Glutamatergic neuron (in vitro differentiated cells): ENCODE results near the gene FGF22. TPM values are rescaled to one million over a fixed set of nuclear protein-coding genes. Genes with fewer than 3 reads are reported as not detected.

Experiments
- DNase-seq: peaks from one replicate; pipeline ENCODE4 v3.0.0; 2022
- H3K27ac Mint-ChIP-seq: one replicate; pipeline ENCODE4 v1.8.0; 2020; ENCODE audit warnings: mild to moderate bottlenecking, mixed read lengths, inconsistent platforms; ENCODE audit not compliant: unreplicated experiment
- H3K27me3 Mint-ChIP-seq: one replicate; pipeline ENCODE4 v1.8.0; 2020; ENCODE audit warnings: mild to moderate bottlenecking, moderate library complexity, mixed read lengths, inconsistent platforms; ENCODE audit not compliant: unreplicated experiment
- H3K36me3 Mint-ChIP-seq: one replicate; pipeline ENCODE4 v1.8.0; 2020; ENCODE audit warnings: mild to moderate bottlenecking, mixed read lengths, inconsistent platforms; ENCODE audit not compliant: unreplicated experiment
- H3K4me1 Mint-ChIP-seq: one replicate; pipeline ENCODE4 v1.8.0; 2020; ENCODE audit warnings: mild to moderate bottlenecking, low read depth, mixed read lengths, inconsistent platforms; ENCODE audit not compliant: unreplicated experiment
- H3K4me3 Mint-ChIP-seq: one replicate; pipeline ENCODE4 v1.8.0; 2020; ENCODE audit warnings: mild to moderate bottlenecking, mixed read lengths, inconsistent platforms; ENCODE audit not compliant: unreplicated experiment
- H3K9me3 Mint-ChIP-seq: one replicate; pipeline ENCODE4 v1.8.0; 2020; ENCODE audit warnings: mild to moderate bottlenecking, moderate library complexity, mixed read lengths, inconsistent platforms; ENCODE audit not compliant: unreplicated experiment
- total RNA-seq: library from RNA; stranded (reverse); fragmentation: NEBNext Ultra II Directional; extraction: Animal tissue kit (Norgen Biotek cat#: 25700); gene quantifications from one replicate; pipeline ENCODE4 v1.2.1, GENCODE V29; 2021; ENCODE audit not compliant: unreplicated experiment
- TF ChIP-seq, protein P1 (sequence below): fragments of 200-600 bp; sonication (generic); IDR thresholded peaks from one replicate; pipeline ENCODE4 v1.5.0; 2021; ENCODE audit not compliant: partially characterized antibody, unreplicated experiment

Gene FGF22
- total RNA-seq, 1 donor from 2014 or later = 1.5 TPM

DNA sequence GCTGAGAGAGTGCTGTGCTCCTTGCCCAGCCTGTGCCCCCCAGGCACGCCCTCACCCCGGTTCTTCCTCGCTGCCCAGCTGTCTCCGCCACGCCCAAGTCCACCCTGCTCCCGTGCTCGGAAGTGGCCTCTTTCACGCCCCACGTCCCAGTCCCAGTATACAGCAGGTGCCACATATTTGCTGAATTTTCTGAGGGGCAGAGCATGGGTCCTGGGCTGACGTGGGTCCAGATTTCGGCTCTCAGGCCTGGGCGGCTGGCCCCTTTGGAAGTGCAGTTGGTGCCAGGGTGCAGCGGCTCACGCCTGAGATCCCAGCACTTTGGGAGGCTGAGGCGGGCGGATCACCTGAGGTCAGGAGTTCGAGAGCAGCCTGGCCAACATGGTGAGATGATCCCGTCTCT is 46.6 kb upstream of the FGF22 start:
- Mint-ChIP-seq H3K27ac (no peak overlapping the region), H3K4me3 (no peak overlapping the region), H3K36me3 (no peaks in the 10 kb centered on the region), H3K27me3 (peaks cover 5% of the 10 kb centered on the region), H3K9me3 (peaks cover 5% of the 10 kb centered on the region), H3K4me1 (peaks cover 3% of the 10 kb centered on the region)
- TF ChIP-seq, protein P1, sequence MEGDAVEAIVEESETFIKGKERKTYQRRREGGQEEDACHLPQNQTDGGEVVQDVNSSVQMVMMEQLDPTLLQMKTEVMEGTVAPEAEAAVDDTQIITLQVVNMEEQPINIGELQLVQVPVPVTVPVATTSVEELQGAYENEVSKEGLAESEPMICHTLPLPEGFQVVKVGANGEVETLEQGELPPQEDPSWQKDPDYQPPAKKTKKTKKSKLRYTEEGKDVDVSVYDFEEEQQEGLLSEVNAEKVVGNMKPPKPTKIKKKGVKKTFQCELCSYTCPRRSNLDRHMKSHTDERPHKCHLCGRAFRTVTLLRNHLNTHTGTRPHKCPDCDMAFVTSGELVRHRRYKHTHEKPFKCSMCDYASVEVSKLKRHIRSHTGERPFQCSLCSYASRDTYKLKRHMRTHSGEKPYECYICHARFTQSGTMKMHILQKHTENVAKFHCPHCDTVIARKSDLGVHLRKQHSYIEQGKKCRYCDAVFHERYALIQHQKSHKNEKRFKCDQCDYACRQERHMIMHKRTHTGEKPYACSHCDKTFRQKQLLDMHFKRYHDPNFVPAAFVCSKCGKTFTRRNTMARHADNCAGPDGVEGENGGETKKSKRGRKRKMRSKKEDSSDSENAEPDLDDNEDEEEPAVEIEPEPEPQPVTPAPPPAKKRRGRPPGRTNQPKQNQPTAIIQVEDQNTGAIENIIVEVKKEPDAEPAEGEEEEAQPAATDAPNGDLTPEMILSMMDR = no peak
- DNase-seq = no peak

DNA sequence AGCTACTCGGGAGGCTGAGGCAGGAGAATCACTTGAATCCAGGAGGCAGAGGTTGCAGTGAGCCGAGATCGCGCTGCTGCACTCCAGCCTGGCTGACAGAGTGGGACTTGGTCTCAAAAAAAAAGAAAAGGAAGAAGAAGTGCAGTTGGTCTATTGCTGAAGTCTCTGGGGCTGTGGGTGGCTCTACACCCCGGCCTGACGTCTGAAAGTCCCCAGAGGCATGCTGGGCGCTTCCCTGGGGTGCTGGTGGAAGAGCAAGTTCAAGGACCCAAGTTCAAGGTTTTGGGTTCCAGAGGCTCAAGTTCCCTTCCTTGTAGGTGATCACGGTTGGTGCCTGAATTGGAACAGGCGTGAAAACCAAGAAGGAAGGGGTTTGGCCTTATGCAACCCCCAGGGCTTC is 46.2 kb upstream of the FGF22 start:
- H3K4me1 Mint-ChIP-seq = peaks cover 3% of the 10 kb centered on the region
- no peak for DNase-seq
- no peak overlapping the region for H3K4me3 Mint-ChIP-seq
- H3K27me3 Mint-ChIP-seq = peaks cover 5% of the 10 kb centered on the region
- H3K36me3 Mint-ChIP-seq = no peaks in the 10 kb centered on the region
- no peak overlapping the region for H3K27ac Mint-ChIP-seq
- TF ChIP-seq, protein P1 = no peak
- peaks cover 5% of the 10 kb centered on the region for H3K9me3 Mint-ChIP-seq

DNA sequence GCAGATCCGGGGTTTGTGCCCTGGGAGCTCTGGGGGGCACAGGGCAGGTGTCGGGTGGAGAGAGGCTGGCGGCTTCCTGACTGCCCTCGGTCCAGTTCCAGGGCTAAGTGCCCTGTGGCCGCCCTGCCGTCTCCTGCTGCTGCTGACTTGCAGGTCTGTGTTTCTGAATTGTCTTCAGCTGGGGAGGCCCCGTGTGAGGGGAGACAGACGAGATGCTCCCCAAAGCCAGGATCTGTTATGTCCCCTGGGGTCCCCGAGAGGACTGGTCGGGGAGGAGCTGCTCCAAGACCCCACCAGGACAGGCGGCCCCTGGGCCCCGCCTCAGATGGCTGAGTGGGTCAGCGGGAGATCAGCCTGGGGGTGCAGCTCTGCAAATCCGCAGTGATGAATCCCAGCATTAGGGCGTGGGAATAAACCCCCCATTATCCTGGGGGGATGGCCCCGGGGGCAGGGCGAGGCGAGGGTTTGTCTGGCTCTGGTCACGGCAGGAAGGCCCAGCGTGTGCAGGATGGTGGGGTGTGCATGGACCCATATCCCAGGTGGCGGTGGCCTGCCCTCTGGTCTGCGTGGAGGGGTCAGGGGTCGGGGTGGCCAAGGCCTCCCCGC is 45.3 kb upstream of the FGF22 start:
- Mint-ChIP-seq H3K4me3 (no peak overlapping the region), H3K4me1 (peaks cover 3% of the 10 kb centered on the region), H3K36me3 (no peaks in the 10 kb centered on the region), H3K9me3 (peaks cover 5% of the 10 kb centered on the region), H3K27me3 (peaks cover 5% of the 10 kb centered on the region), H3K27ac (no peak overlapping the region)
- TF ChIP-seq, protein P1 = no peak
- no peak for DNase-seq

DNA sequence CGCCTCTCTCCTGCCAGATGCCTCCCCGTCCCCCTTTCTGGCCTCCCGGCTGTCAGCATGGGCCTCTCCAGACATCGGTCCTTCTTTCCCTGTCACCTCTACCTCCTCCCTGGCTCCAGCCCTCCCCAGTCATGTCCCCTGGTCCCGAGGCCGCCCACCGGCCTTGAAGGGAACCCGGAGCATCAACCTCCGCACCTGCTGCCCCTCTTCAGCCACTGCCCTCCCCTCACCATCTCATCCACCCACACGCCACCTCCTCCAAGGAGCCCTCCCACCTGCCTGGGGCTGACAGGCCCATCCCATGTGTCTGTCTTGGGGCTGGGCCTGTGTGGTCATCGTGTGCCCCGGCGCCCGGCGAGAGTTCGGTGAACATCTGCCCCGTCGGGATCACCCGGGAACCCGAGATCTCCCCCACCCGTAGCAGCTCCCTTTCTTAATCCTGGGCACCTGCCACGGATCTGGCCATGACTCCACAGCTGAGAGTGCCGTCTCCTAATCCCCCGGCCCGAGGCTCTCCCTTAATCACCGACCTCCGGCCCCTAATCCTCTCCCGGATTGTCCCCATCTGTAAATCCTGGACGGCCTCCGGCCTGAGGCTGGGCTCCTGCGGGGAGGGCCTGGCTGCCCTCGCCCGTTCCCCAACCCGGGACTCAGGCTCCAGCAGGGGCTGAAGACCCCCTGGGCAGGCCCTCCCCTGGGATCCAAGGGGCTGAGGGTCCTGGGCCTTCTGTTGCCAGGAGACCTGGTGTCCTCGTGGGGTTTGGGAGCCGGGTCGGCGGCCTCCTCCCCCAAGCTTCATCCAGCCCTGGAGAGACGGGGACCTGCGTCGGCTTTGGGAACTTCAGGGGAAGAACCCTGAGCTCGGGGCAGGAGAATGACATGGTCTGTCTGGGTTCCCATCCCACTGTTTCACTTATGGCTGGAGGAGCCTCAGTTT is 44.1 kb upstream of the FGF22 start:
- Mint-ChIP-seq H3K27ac (no peak overlapping the region), H3K27me3 (peaks cover 5% of the 10 kb centered on the region), H3K4me1 (peaks cover 3% of the 10 kb centered on the region), H3K9me3 (peaks cover 5% of the 10 kb centered on the region), H3K36me3 (no peaks in the 10 kb centered on the region), H3K4me3 (no peak overlapping the region)
- DNase-seq = no peak
- TF ChIP-seq, protein P1 = no peak

DNA sequence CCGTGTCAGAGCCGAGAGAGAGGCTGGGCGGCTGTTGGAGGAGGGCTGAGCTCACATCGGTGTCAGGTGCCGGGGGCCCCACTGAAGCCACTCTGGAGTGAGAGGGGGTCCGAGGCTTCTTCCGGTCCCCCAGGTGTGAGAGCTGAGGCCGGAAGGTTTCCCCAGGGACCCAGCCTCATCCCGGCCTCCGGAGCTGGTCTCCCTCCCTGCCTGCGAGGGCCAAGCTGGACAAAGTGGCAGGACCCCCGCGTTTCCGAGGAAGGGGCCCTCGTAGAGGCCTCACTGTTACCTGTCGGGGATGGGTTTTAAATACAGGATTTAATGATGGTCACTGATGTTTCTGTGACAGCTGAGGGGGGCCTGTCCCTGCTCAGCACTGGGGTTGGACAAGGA is 43.4 kb upstream of the FGF22 start:
- TF ChIP-seq, protein P1 = no peak
- H3K27ac Mint-ChIP-seq = no peak overlapping the region
- no peak overlapping the region for H3K4me3 Mint-ChIP-seq
- peaks cover under 1% of the 10 kb centered on the region for H3K36me3 Mint-ChIP-seq
- peaks cover 3% of the 10 kb centered on the region for H3K4me1 Mint-ChIP-seq
- peaks cover 3% of the 10 kb centered on the region for H3K27me3 Mint-ChIP-seq
- peaks cover 5% of the 10 kb centered on the region for H3K9me3 Mint-ChIP-seq
- DNase-seq = no peak
